ENCODE measurements around the gene ADIG.

ADIG gene

DNA sequence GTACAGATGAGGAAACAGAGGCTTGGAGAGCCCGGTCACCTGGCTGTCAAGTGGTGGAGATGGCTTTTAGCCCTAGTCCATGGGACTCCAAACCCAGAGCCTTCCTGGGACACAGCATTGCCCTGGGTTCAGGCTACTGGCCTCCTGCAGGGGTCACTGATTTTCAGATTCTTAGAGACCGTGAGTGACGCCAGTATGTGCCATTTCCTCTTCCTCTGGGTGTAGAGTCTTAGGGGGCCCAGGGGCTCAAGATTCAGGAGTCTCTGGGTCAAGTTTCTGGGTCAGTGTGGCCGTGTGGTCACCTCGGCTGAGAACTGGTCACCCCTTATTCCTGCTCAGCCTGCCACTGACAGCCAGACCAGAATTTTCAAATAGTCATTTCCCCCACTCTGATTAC is 21.2 kb downstream of the ADIG start:
- no peak for DNase-seq (ENCODE audit: low spot score)

DNA sequence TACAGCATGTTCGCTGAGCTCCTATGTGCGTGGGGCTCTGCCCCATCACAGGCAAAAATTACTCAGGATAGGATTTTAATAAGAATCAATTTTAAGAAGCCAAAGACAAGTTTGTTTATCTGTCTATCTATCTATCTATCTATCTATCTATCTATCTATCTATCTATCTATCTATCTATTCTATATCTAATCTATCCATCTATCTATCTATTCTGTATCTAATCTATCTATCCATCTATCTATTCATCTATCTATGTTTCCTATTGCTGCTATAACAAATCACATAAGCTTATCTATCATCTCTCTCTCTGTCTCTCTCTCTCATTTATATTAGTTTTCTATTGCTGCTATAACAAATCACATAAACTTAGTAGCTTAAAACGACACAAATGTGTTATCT is 22.3 kb downstream of the ADIG start:
- DNase-seq (ENCODE audit: low spot score), result no peak

DNA sequence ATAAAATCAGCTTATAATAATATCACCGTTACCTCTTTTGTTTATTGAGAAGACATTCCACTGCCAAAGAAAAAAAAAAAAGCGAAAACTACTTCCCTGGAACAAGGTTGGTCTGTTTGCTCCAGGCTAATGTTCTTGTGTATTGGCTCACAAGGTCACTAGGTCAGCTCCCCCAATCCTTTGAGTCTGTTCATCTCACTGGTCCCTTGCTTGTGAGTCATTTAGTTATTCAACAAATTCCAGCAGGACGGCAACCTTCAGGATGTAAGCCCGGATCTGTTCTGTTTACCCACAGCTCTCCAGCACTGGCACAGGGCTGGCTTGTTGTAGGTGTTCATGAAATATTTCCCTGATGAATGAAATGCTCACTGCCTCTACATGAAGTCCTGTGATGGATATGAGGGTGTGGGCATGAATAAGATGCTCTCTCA is 23.9 kb downstream of the ADIG start:
- DNase-seq (ENCODE audit: low spot score), result no peak

DNA sequence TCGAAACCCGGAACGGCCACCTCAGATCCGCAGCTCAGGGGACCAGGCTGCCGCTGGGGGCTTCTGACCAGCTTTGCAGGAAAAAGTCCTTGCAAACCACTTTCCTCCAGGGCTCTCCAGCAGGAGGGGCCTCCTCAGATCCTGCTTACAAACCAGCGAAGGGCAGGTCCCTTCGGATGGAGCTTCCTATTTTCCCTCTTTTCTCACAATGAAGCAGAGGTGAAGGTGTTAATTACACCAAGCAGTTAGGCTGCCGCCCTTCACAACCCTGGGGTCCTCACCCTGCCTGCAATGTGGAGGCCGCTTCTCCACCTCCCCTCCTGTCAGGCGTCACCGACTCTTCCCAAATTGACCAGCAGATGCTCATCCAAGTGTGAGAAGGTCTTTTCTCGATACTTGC is 26.4 kb downstream of the ADIG start:
- no peak for DNase-seq (ENCODE audit: low spot score)

DNA sequence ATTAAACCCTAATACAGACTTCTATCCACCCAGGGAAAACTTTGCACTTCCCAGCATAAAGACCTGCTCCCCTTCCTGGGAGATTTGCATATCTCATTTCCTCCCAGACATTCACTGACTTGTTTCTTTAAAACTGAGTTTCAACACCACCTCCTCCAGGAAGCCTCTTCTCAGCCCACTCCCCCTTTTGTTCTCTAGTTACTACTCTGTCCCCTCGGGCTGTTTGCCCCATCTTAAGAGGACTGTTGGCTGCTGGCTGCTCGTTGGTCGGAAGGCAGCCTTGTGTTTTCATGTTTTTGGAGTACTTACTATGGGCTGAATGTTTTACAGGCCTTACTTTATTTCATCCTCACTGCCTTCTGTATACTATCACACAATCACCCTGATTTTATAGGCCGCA is 27.2 kb downstream of the ADIG start:
- no peak for DNase-seq (ENCODE audit: low spot score)

DNA sequence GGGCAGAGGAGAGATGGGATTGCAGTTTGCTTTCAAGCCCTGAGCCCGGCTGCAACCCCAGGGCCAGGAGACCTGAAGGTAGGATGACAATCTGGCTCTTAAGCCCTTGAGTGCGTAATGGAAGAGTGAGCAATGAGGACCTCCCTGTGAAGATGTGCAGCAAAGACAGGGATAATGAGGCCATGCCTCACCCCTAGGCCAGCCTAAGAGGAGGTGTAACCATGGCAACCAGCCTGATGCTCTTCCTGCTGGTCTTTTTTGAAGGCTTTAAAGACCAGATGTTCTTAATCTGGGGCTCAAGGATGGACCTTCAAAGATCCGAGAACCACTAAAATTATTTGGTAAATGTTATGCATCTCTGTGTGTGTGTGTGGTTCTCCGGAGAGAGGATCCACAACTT is 28.8 kb downstream of the ADIG start:
- no peak for DNase-seq (ENCODE audit: low spot score)

DNA sequence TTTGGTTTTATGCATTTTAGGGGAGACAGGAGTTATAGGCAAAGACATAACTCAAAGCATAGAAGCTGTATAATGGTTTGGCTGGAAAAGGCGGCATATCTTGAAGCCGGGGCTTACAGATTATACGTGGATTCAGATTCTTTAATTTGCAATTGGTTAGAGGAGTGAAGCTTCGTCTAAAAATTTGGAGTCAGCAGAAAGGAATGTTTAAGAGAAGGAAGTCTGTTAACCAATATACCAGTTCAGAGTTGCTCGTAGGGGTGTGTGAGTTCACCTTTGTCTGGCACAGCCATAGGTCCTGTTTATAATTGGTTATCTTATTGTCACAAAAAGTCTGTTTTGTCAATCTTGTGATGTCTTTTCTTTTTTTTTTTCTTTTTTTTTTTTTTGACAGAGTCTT is 29.5 kb downstream of the ADIG start:
- no peak for DNase-seq (ENCODE audit: low spot score)

DNA sequence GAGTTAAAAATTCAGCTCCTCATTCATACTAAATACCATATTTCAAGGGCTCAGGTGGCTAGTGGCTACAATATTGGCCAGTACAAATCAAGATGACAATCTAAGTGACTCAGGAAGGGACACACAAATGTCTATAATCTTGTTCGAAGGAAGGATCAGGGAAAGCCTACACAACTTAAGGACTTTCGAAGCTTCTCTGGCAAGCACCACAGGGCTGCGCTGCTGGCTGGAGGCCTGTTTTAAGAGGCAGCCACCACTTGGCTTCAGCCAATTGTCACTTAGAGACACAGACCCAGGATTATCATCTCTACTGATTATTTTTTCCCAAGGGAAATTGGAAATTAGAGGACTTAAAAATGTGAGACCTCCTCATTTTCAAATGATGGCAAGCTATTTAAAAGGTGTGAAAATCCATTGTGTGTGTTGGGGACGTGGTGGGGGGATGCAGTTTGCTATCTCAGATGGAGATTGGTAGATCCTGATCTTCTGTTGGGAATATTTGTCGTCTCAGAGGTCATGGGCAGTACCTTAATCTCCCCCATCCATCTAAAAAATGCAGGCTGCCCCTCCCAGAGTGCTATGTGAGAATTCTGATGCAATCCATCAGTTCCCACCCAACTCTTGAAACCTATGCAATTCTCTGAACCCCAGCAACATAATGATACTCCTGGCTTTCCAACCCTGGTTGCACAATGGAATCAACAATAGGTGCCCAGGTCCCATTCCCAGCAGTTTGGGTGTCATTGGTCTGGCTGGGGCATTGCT is 31.9 kb downstream of the ADIG start:
- no peak for DNase-seq (ENCODE audit: low spot score)

DNA sequence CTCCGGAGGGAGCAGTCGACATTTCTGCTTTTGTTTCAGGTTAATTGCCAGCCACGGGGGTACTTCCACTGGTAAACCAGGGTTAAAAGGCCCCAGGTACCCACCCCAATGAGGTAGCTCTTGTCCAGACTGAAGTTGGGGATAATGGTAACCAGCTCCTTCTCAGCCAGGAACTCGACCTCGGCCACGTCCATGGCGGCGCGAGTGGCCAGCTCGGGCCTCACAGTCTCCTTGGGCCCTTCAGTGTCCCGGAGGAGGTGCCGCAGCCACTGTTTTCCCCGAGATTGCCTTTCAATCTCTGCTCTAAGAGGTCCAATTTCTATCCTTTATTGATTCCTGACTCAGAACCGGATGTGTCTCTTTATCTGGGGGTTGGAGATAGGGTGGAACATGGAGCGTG is 34.3 kb downstream of the ADIG start:
- DNase-seq (ENCODE audit: low spot score), result no peak

DNA sequence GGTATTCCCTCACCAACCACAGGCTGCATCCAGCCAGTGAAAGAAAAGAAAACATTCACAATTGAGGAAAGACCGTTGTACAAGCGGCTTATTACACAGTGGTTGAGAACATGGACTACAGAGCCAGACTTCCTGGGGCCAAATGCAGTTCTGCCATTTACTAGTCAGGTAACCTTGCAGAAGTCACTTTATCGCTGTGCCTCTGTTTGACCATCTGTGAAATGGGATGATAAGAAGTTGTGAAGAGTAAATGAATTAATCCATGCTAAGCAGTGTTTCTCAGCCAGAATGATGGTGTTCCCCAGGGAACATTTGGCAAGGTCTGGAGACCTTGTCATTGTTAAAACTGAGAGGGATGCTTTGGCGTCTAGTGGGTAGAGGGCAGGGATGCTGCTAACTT is 35.5 kb downstream of the ADIG start:
- DNase-seq (ENCODE audit: low spot score), result no peak

DNA sequence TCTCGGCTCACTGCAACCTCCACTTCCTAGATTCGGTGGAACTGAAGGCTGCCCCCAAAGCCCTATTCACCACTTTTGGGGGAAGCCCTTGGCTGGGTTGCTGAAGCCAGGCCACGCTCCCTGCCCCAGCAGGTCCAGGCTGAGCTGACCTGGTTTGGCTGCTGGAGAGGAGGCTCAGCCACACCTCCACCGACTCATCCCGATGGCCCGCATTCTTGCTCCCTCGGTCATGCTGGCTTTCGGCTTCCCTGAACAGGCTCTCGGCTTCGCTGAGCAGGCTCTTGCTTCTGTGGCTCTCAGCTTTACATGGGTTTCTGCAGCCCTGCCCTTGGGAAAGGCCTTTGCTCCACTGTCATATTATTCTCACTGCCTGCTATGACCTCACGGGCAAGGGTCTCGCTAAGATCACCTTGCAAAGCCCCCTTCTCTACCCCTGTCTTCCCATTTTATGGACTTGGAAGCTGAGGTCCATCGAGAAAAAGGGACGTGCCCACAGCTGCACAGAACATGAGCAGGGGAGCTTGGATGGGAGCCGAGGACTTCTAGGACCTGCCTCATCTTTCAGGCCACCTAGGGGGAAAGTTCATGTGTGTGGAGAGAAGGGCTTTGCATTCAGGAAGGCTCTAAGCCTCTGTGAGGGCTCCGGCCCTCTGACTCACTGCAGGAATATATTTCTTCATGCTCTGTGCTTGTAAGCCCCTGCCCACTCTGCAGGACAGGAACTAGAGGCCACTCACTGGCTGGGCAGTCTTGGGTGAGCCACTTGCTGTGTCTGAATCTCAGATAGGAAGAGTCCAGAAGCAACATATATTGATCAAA is 36.2 kb downstream of the ADIG start:
- DNase-seq (ENCODE audit: low spot score), result no peak

DNA sequence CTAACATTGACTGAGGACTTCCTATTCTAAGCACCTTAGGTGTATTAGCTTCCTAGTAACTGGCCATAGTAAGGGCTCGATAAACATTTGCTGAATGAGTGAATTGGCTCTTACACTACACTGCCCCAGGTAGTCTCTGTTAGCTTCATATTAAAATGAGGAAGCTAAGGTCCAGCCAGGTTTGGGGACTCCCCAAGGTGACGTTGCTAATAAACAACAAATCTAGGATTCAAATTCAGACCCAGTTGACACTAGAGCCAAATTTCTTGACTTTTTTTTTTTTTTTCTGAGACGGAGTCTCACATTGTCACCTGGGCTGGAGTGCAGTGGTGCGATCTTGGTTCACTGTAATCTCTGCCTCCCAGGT is 36.8 kb downstream of the ADIG start:
- DNase-seq (ENCODE audit: low spot score), result no peak

DNA sequence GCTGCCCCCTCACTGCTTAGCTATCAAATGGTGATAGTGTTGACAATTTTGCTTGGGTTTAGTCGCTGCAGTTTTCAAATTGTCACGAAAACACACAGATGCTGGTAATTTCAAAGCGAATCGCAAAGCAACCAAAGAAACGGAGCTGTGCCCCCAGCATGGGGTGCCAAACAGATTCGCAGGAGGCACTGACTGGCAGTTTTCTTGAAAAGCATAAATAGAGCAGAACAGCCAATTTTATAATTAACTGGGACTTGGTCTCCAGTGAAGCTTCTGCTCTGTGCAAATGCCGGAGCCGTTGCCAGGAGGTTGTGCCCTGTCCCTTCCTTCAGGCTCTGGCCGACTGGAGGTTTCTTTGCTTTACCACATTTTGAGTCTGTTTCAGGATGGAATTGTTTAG is 39.4 kb downstream of the ADIG start:
- no peak for DNase-seq (ENCODE audit: low spot score)

DNA sequence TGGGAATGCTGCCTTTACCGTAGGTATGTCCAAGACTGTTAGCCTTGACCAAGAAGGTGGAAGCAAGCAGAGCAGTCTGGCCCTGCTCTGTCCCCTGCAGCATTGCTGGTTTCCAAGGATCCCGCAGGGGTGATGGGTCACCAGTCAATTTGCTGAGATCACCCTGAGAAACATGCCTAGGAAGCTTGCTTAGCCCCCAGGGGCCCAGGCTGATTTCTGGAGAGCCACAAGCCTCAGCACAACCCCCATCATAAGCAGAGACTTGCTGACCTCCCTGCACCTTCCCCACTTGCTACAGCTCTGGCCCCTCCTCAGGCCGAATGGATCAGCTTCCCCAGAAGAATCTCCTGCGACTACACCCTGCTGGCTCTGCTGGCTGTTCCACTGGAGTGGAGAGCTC is 42.1 kb downstream of the ADIG start:
- no peak for DNase-seq (ENCODE audit: low spot score)

DNA sequence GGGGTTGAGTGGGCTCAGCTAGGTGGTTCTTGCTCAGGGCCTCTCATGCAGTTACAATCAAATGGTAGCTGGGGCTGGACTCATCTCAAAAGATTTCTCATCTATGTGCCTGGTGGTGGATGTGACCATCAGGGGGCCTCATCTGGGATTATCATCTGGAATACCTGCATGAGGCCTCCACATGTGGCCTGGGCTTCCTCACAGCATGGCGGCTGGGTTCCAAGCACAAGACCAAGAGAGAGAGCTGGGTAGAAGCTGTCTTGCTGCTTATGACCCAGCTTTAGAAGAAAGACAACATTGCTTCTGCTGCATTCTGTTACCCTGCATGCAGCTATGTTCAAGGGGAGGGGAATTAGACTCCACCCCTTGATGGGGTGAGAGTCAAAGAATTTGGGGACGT is 43.1 kb downstream of the ADIG start:
- no peak for DNase-seq (ENCODE audit: low spot score)

DNA sequence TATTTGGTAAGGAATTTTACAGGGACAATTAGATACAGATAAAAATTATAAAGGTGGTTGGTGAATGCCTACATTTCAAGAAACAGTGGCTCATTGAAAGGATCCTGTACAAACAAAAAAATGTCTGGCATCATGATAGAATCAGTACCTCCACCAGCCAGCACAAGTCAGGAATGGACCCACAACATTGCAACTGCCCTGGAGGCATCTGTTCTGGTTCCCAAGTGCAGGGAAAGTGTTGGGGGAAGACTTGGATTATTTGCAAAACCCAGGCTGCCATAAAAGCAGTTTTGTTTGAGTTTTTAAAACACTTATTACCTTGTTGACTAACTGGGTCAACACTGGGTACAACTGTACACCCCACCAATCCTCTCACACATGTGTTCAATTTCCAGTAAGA is 44.9 kb downstream of the ADIG start:
- DNase-seq (ENCODE audit: low spot score), result no peak

DNA sequence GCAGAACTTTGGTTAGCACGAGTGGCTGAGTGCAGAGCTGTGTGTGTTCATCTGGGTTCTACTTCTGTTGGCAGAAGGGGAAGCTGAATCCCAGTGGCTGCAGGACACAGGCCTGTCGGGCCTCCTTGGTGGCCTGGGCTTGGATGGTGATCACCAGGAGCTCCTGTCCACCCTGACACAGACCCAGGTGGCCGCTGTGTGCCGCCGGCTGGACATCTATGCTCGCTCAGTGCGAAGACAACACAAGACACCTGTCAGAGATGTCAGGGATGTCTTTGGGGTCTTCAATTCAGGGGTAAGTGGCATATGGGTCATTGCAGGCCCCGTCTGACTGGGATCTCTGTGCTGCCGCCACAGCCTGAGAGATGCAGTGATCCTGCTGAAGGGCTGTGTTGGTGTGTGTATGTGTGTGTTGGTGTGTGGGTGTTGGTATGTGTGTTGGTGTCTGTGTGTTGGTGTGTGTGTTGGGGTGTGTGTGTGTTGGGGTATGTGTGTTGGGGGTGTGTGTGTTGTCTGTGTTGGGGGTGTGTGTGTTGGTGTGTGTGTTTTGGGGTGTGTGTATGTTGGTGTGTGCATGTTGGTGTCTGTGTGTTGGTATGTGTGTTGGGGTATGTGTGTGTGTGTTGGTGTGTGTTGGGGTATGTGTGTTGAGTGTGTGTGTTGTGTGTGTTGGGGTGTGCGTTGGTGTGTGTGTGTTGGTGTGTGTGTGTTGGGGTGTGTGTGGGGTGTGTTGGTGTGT is 46.1 kb downstream of the ADIG start:
- no peak for DNase-seq (ENCODE audit: low spot score)

DNA sequence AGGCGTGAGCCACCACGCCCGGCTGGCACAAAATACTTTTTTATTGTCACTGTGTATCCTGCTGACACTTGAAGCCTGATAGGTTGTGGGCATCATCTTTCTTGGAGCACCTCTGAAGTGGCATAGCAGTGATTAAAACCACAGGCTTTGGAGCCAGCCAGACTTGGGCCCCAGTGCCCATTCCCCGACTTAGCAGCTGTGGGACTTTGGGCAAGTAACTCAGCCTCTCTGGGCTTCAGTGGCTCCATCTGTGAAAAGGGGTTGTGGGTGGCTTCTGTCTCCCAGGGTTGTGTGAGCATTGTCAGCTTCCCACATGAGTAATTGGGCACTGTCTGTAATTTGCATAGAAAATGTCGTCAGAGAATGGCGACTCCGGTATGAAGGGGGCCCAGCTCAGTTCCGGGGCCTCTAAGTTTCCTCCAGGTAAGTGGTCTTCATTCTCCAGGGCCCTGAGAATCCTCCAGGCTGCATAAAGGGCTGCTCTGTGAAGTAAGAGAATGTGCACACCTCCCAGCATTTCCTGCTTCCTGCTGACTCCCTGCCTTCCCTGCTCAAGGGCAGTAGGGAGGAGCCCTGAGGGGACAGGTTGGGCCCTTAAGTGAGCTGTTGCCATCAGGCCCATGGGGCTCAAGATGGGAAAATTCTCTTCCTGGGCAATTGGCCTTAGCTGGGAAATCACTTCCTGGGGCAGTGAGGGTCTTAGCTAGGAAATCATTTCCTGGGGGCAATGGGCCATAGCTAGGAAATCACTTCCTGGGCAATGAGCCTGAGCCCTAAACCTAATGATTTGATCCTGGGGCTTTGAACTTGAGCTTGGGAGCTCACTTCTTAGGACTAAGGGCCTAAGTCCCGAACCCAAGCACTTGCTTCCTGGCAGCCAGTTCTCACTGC is 47.8 kb downstream of the ADIG start:
- no peak for DNase-seq (ENCODE audit: low spot score)

DNA sequence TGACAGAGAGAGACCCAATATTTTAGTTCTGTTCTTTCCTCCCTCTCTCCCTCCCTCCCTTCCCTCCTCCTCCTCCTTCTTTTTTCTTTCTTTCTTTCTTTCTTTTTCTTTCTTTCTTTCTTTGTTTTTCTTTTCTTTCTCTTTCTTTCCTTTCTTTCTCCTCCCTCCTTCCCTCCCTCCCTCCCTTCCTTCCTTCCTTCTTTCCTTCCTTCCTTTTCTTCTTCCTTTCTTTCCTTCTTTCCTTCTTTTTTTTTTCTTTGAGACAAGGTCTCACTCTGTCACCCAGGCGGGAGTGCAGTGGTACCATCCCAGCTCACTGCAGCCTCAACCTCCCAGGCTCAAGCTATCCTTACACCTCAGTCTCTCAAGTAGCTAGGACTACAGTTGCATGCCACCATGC is 49.0 kb downstream of the ADIG start:
- no peak for DNase-seq (ENCODE audit: low spot score)

DNA sequence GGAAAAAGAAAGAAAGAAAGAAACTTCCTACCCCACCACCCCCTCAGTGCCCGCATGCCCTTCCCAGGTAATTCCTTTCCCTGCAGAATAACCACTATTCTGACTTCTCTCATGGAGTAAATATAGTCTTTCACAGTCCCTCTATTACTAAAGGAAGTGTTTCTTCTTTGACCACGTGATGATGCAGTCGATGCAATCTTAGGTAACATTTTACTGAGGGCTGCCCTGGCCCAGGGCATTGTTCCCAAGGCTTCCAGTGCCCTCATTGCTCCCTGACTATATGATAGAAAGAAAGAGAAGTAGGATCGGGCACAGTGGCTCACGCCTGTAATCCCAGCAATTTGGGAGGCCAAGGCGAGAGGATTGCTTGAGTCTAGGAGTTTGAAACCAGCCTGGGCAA is 49.7 kb downstream of the ADIG start:
- DNase-seq (ENCODE audit: low spot score), result no peak

DNA sequence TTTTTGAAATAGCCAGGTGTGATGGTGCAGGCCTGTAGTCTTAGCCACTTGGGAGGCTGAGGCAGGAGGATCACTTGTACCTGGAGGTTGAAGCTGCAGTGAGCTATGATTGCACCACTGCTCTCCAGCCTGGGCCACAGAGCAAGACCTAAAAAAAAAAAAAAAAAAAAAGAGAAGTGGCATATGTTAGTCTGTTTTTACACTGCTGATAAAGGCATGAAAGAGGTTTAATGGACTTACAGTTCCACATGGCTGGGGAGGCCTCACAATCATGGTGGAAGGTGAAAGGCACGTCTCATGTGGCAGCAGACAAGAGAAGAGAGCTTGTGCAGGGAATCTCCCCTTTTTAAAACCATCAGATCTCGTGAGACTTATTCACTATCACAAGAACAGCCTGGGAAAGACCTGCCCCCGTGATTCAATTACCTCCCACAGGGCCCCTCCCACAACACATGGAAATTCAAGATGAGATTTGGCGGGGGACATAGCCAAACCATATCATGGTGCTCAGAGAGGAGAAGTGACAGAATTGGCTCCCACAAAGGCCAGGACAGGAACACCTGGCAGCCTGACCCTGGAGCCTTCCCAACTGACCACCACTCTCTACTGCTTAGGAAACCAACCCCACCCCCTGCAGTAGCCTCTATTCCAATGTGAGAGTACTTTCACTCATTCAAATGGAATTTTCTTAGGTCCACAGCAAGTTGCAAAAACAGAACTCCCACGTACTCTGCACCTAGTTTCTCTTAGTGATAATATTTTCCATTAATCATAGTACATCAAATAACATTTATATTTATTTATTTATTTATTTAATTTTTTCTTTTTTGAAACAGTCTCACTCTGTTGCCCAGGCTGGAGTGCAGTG is 50.4 kb downstream of the ADIG start:
- DNase-seq (ENCODE audit: low spot score), result no peak
